ENCODE results near the gene AKR1B15. TPM values are rescaled to one million over a fixed set of nuclear protein-coding genes. Genes with fewer than 3 reads are reported as not detected.
A peak's percentile ranks its signal among the peaks of the same experiment; 100 is the strongest.

AKR1B15 gene
- polyA plus RNA-seq, 3 donors = not detected

GRCh38 chr7:134589491-134589941, 40.6 kb downstream of the AKR1B15 start:
- Histone ChIP-seq H3K4me1 (ENCODE audit: control insufficient read depth in 1 of 2, insufficient read depth in 2 of 2, low read length in 2 of 2) (peaks cover 8 to 9% of the 10 kb centered on the region in 2 donors), H2AFZ (ENCODE audit: insufficient read depth, low read depth, low read length, poor library complexity, severe bottlenecking) (no peak overlapping the region), H3K36me3 (replicated peaks in 1 of 2; ENCODE audit: control insufficient read depth in 1 of 2, insufficient read depth in 2 of 2, low read length in 2 of 2) (no peaks in the 10 kb centered on the region), H4K20me1 (ENCODE audit: insufficient read depth, low read length) (no peaks in the 10 kb centered on the region), H3K9me3 (replicated peaks in 1 of 2; ENCODE audit: control insufficient read depth in 1 of 2, insufficient read depth in 1 of 2, low read length in 2 of 2) (peaks cover 5 to 6% of the 10 kb centered on the region in 2 donors), H3K27ac (ENCODE audit: low read depth in 1 of 2, low read length in 2 of 2) (no peak overlapping the region), H3K4me3 (replicated peaks in 1 of 3; ENCODE audit: low read depth in 2 of 3, low read length in 3 of 3) (no peak overlapping the region), H3K27me3 (ENCODE audit: control insufficient read depth in 2 of 2, insufficient read depth in 2 of 2, low read length in 2 of 2) (no peaks in the 10 kb centered on the region), H3K4me2 (replicated peaks; ENCODE audit: extremely low read depth, low read length, poor library complexity, severe bottlenecking) (no peak overlapping the region), H3K79me2 (ENCODE audit: insufficient read depth, low read length) (no peaks in the 10 kb centered on the region), H3K9ac (ENCODE audit: insufficient read depth, low read length, poor library complexity, severe bottlenecking) (no peak overlapping the region)
- no peak overlapping the region for H3K4me3 Mint-ChIP-seq
- H3K27me3 Mint-ChIP-seq (ENCODE audit: low read depth in 3 of 3) = peaks cover 2 to 6% (median 3%) of the 10 kb centered on the region in 3 donors
- H3K36me3 Mint-ChIP-seq = peaks cover 2% of the 10 kb centered on the region in 2 donors
- WGBS (ENCODE audit: insufficient coverage) = 100% methylated on average over 1 of the region's 3 CpGs
- TF ChIP-seq, protein P1, sequence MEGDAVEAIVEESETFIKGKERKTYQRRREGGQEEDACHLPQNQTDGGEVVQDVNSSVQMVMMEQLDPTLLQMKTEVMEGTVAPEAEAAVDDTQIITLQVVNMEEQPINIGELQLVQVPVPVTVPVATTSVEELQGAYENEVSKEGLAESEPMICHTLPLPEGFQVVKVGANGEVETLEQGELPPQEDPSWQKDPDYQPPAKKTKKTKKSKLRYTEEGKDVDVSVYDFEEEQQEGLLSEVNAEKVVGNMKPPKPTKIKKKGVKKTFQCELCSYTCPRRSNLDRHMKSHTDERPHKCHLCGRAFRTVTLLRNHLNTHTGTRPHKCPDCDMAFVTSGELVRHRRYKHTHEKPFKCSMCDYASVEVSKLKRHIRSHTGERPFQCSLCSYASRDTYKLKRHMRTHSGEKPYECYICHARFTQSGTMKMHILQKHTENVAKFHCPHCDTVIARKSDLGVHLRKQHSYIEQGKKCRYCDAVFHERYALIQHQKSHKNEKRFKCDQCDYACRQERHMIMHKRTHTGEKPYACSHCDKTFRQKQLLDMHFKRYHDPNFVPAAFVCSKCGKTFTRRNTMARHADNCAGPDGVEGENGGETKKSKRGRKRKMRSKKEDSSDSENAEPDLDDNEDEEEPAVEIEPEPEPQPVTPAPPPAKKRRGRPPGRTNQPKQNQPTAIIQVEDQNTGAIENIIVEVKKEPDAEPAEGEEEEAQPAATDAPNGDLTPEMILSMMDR (IDR thresholded peaks at IDR 0.05) = no peak
- intact Hi-C loops (cut with micrococcal nuclease) = no loop called here
- peaks cover 5 to 17% (median 16%) of the 10 kb centered on the region in 7 donors for H3K9me3 Mint-ChIP-seq
- H3K27ac Mint-ChIP-seq = peak overlapping the region in 1 of 7 donors; percentile 23
- peaks cover 11% of the 10 kb centered on the region for H3K4me1 Mint-ChIP-seq
- DNase-seq = no peak

DNA sequence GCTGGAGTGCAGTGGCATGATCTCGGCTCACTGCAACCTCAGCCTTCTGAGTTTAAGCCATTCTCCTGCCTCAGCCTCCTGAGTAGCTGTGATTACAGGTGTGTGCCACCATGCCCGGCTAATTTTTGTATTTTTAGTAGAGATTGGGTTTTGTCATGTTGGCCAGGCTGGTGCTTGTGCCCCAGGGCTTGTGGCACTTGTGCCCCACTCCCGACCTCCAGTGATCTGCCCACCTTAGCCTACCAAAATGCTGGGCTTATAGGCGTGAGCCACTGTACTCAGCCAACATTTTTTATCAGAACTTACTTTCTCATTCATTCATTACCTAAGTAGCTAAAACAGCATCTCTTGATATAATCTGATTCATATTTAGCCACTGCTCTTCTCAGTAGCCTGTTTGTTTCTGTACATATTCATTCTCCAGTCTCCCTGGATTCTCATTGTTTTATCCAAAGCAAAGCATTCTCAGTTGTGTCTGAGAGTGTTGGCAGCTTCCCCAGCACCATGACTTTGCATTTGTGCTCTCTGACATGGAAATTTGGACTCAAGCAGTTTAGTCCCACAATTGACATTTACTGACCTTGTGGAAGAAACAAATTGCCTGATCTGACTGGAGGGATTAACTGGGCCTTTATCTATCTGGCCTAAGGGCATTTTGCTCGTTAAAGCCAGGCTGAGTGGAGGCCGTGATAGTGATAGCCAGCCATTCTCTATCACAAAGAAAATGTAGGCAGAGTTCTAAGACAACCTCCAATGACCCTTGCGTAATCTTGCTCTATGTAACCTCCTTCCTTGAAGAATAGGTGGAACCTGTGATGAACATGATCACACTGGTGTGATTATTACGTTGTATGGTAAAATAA, 44.9 kb downstream of the AKR1B15 start:
- peaks cover 2 to 4% of the 10 kb centered on the region in 2 donors for H3K36me3 Mint-ChIP-seq
- Histone ChIP-seq H3K4me3 (replicated peaks in 1 of 3; ENCODE audit: low read depth in 2 of 3, low read length in 3 of 3) (no peak overlapping the region), H3K4me2 (replicated peaks; ENCODE audit: extremely low read depth, low read length, poor library complexity, severe bottlenecking) (no peak overlapping the region), H3K36me3 (replicated peaks in 1 of 2; ENCODE audit: control insufficient read depth in 1 of 2, insufficient read depth in 2 of 2, low read length in 2 of 2) (no peaks in the 10 kb centered on the region), H3K27me3 (ENCODE audit: control insufficient read depth in 2 of 2, insufficient read depth in 2 of 2, low read length in 2 of 2) (no peaks in the 10 kb centered on the region), H3K27ac (ENCODE audit: low read depth in 1 of 2, low read length in 2 of 2) (peak overlapping the region in 1 of 2 donors; percentile 63), H2AFZ (ENCODE audit: insufficient read depth, low read depth, low read length, poor library complexity, severe bottlenecking) (peak overlapping the region; percentile 36), H3K4me1 (ENCODE audit: control insufficient read depth in 1 of 2, insufficient read depth in 2 of 2, low read length in 2 of 2) (peaks cover 8 to 9% of the 10 kb centered on the region in 2 donors), H4K20me1 (ENCODE audit: insufficient read depth, low read length) (no peaks in the 10 kb centered on the region), H3K9ac (ENCODE audit: insufficient read depth, low read length, poor library complexity, severe bottlenecking) (no peak overlapping the region), H3K79me2 (ENCODE audit: insufficient read depth, low read length) (no peaks in the 10 kb centered on the region), H3K9me3 (replicated peaks in 1 of 2; ENCODE audit: control insufficient read depth in 1 of 2, insufficient read depth in 1 of 2, low read length in 2 of 2) (peaks cover 5 to 6% of the 10 kb centered on the region in 2 donors)
- H3K9me3 Mint-ChIP-seq = peaks cover 13 to 35% (median 20%) of the 10 kb centered on the region in 7 donors
- H3K4me3 Mint-ChIP-seq = peak overlapping the region in 1 of 2 donors; percentile 44
- peak in 2 of 3 donors; percentile 19 to 24 for DNase-seq
- H3K4me1 Mint-ChIP-seq = peaks cover 9% of the 10 kb centered on the region
- 51% methylated on average over 5 of the region's 8 CpGs for WGBS (ENCODE audit: insufficient coverage)
- TF ChIP-seq, protein P1 (IDR thresholded peaks at IDR 0.05) = no peak
- intact Hi-C loops (cut with micrococcal nuclease) = loop anchor here in 1 of 2 donors (10.0 kb wide), 1 partner anchor 79 kb away; no protein-coding TSS in a partner anchor
- peaks cover 0 to 2% (median 1%) of the 10 kb centered on the region in 3 donors for H3K27me3 Mint-ChIP-seq (ENCODE audit: low read depth in 3 of 3)
- peak overlapping the region in 6 of 7 donors; percentile 12 to 82 (median 71) for H3K27ac Mint-ChIP-seq

All from CD14-positive monocyte (primary cell).